Endodermal cell (in vitro differentiated cells): Measurements from ENCODE around the gene CDKL1. TPM values are rescaled to one million over a fixed set of nuclear protein-coding genes. Genes with fewer than 3 reads are reported as not detected.

ENCODE experiments used
- DNase-seq: peaks from one replicate; pipeline ENCODE4 v3.0.0-alpha.2; 2017
- H3K27ac ChIP-seq: 2 replicates; pipeline ENCODE4 v1.5.1; 2013; ENCODE audit warnings: mild to moderate bottlenecking, low read depth, low read length, moderate library complexity
- H3K27me3 ChIP-seq: 2 replicates; pipeline ENCODE4 v1.6.1; 2013; ENCODE audit warnings: mild to moderate bottlenecking, low read length, moderate library complexity; ENCODE audit not compliant: insufficient read depth, control insufficient read depth, poor library complexity, severe bottlenecking
- H3K36me3 ChIP-seq: 2 replicates; pipeline ENCODE4 v1.7.0; 2013; ENCODE audit warnings: mild to moderate bottlenecking, low read length, moderate library complexity; ENCODE audit not compliant: control insufficient read depth, insufficient read depth
- H3K4me1 ChIP-seq: one replicate; pipeline ENCODE4 v1.7.0; 2013; ENCODE audit warnings: low read length; ENCODE audit not compliant: control insufficient read depth, insufficient read depth
- H3K4me3 ChIP-seq: 2 replicates; pipeline ENCODE4 v1.5.1; 2013; ENCODE audit warnings: mild to moderate bottlenecking, low read length, moderate library complexity
- H3K9ac ChIP-seq: 2 replicates; pipeline ENCODE4 v1.6.1; 2013; ENCODE audit warnings: mild to moderate bottlenecking, low read length, moderate library complexity; ENCODE audit not compliant: poor library complexity, severe bottlenecking; ENCODE audit errors: extremely low read depth
- H3K9me3 ChIP-seq: 2 replicates; pipeline ENCODE4 v1.6.1; 2013; ENCODE audit warnings: mild to moderate bottlenecking, low read length, moderate library complexity; ENCODE audit not compliant: control insufficient read depth
- H3K27ac Mint-ChIP-seq: 2 replicates; pipeline ENCODE4 v1.8.0; 2020; ENCODE audit warnings: mixed read lengths
- H3K27me3 Mint-ChIP-seq: 2 replicates; pipeline ENCODE4 v1.8.0; 2021; ENCODE audit warnings: mild to moderate bottlenecking, mixed read lengths; ENCODE audit not compliant: insufficient read depth
- H3K36me3 Mint-ChIP-seq: 2 replicates; pipeline ENCODE4 v1.8.0; 2020; ENCODE audit warnings: low read depth, mixed read lengths
- H3K4me1 Mint-ChIP-seq: 2 replicates; pipeline ENCODE4 v1.8.0; 2020; ENCODE audit warnings: mixed read lengths
- H3K4me3 Mint-ChIP-seq: 2 replicates; pipeline ENCODE4 v1.8.0; 2020; ENCODE audit warnings: mild to moderate bottlenecking, moderate library complexity, mixed read lengths
- H3K9me3 Mint-ChIP-seq: 2 replicates; pipeline ENCODE4 v1.8.0; 2020; ENCODE audit warnings: mild to moderate bottlenecking, mixed read lengths
- WGBS, 2 experiments: methylation state at CpG; one replicate each; pipeline versions ENCODE4 v1.1.5 to v1.1.7; 2013; ENCODE audit warnings: missing lambda C conversion rate in 2 of 2, mixed read lengths in 1 of 2; ENCODE audit not compliant: insufficient coverage in 1 of 2, insufficient read length in 1 of 2; 5-methylcytosine and 5-hydroxymethylcytosine counted together
- total RNA-seq, 2 donors: library from RNA; stranded (reverse); fragmentation: NEBNext Ultra II Directional in 1 of 2; extraction: Animal tissue kit (Norgen Biotek cat#: 25700) in 1 of 2; gene quantifications; 2 replicates in 1 of 2; 3 replicates in 1 of 2; pipeline ENCODE4 v1.2.1, GENCODE V29; 2021
- TF ChIP-seq, protein P1 (sequence below): fragments of 200-600 bp; sonication (generic); conservative IDR thresholded peaks from 2 replicates; pipeline ENCODE4 v1.5.0; 2021; ENCODE audit warnings: antibody characterized with exemption, mild to moderate bottlenecking

Gene CDKL1
- total RNA-seq, 2 donors from 2014 or later = 1.5 to 2.6 TPM

DNA sequence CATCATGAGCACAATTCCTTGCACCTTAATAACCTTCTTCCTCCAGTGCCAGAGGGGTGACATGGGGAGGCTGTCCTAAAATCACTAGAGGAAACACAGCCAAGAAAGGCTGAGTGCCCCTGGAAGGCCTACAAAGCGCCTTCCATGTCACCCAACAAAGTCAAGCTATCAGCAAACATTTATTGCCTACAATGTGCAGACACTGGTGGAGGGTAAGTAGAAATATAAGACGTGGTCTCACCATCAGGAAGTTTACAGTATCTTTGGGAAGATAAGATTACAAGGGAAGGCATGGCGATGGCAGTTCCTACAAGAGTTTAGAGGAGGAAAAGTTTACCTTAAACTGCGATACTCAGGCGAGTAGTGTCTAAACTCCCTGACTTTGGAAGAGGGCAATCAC, 56.6 kb downstream of the CDKL1 start:
- WGBS, 2 experiments = 83 to 92% methylated on average over 1 to 5 of the region's 5 CpGs
- TF ChIP-seq, protein P1, sequence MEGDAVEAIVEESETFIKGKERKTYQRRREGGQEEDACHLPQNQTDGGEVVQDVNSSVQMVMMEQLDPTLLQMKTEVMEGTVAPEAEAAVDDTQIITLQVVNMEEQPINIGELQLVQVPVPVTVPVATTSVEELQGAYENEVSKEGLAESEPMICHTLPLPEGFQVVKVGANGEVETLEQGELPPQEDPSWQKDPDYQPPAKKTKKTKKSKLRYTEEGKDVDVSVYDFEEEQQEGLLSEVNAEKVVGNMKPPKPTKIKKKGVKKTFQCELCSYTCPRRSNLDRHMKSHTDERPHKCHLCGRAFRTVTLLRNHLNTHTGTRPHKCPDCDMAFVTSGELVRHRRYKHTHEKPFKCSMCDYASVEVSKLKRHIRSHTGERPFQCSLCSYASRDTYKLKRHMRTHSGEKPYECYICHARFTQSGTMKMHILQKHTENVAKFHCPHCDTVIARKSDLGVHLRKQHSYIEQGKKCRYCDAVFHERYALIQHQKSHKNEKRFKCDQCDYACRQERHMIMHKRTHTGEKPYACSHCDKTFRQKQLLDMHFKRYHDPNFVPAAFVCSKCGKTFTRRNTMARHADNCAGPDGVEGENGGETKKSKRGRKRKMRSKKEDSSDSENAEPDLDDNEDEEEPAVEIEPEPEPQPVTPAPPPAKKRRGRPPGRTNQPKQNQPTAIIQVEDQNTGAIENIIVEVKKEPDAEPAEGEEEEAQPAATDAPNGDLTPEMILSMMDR = no peak
- H3K4me3 Mint-ChIP-seq = no peak overlapping the region
- Histone ChIP-seq H3K36me3 (no peaks in the 10 kb centered on the region), H3K4me3 (no peak overlapping the region), H3K9ac (no peak overlapping the region), H3K4me1 (peaks cover 6% of the 10 kb centered on the region), H3K27ac (no peak overlapping the region), H3K27me3 (no peaks in the 10 kb centered on the region), H3K9me3 (no peaks in the 10 kb centered on the region)
- H3K36me3 Mint-ChIP-seq = no peaks in the 10 kb centered on the region
- no peak for DNase-seq
- no peaks in the 10 kb centered on the region for H3K9me3 Mint-ChIP-seq
- H3K27me3 Mint-ChIP-seq = no peaks in the 10 kb centered on the region
- H3K27ac Mint-ChIP-seq = no peak overlapping the region
- peaks cover 28% of the 10 kb centered on the region for H3K4me1 Mint-ChIP-seq

DNA sequence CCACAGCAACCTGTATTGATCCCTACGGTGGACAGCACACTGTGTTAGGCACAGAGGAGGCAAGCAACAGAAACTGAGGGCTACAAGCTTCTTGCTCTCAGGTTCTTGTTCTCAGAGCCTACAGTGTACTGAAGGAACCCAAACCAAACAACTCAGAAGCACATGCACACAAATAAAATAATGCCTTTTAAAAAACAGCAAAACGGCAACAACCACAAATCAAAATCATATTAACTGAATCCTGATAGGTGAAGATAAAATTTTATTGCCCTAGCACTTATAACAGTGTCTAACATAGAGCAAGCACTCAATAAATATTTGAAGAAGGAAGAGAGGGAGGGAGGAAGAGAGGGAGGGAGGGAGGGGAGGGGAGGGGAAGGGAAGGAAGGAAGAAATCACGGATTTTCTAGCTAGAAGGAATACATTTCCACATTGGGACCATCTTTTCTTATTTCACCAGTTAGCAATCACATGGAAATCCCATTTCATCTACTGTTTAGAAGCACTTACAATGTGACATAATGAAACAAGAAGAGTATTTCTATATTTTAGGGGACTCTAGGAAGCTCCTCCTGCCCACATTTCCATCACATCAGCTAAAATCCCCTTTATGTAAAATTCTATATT, 57.4 kb downstream of the CDKL1 start:
- Histone ChIP-seq H3K36me3 (no peaks in the 10 kb centered on the region), H3K27me3 (no peaks in the 10 kb centered on the region), H3K4me3 (no peak overlapping the region), H3K9me3 (no peaks in the 10 kb centered on the region), H3K27ac (no peak overlapping the region), H3K9ac (no peak overlapping the region), H3K4me1 (peaks cover 6% of the 10 kb centered on the region)
- H3K27me3 Mint-ChIP-seq = no peaks in the 10 kb centered on the region
- peaks cover 32% of the 10 kb centered on the region for H3K4me1 Mint-ChIP-seq
- no peak for DNase-seq
- H3K36me3 Mint-ChIP-seq = no peaks in the 10 kb centered on the region
- no peak overlapping the region for H3K27ac Mint-ChIP-seq
- 86 to 100% methylated on average over 1 of the region's 3 CpGs for WGBS, 2 experiments
- no peak overlapping the region for H3K4me3 Mint-ChIP-seq
- TF ChIP-seq, protein P1 = no peak
- H3K9me3 Mint-ChIP-seq = no peaks in the 10 kb centered on the region

DNA sequence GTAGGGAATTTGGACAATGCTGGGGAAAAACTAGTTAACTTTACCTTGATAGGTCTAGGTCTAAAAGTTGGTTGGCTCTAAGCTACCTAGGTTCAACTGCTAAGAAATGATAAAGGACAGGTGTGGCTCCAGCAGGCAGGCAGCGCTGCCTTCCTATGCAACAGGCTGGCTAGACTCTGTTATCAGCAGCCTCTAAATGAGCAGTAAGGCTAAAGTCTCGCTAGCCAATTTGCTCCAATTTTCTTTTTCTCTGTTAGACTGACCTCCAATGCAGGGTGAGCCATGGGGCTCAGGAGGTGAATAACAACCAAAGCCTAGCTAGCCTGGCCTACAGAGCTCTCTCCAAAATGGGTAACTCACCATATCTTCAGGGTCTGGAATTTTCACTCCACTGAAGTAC, 58.1 kb downstream of the CDKL1 start:
- H3K9me3 ChIP-seq = no peaks in the 10 kb centered on the region
- TF ChIP-seq, protein P1 = no peak
- no peaks in the 10 kb centered on the region for H3K36me3 ChIP-seq
- no peak for DNase-seq
- peaks cover 6% of the 10 kb centered on the region for H3K4me1 ChIP-seq
- Mint-ChIP-seq H3K27me3 (no peaks in the 10 kb centered on the region), H3K4me3 (no peak overlapping the region), H3K4me1 (peaks cover 33% of the 10 kb centered on the region), H3K9me3 (no peaks in the 10 kb centered on the region), H3K36me3 (no peaks in the 10 kb centered on the region), H3K27ac (no peak overlapping the region)
- H3K27me3 ChIP-seq = no peaks in the 10 kb centered on the region
- H3K27ac ChIP-seq = no peak overlapping the region
- no peak overlapping the region for H3K4me3 ChIP-seq
- no peak overlapping the region for H3K9ac ChIP-seq
- 98 to 100% methylated on average over 2 of the region's 2 CpGs for WGBS, 2 experiments
